Measurements from ENCODE around the gene DCTD.

Gene DCTD

GRCh38 chr4:182859730-182860129 lies 57.5 kb downstream of the DCTD start:
- Histone ChIP-seq H3K4me1 (ENCODE audit: control insufficient read depth, insufficient read depth, low read length) (0 out of 2 replicates have a peak, but pooled peaks cover 2% of the 10 kb centered on the region), H3K27me3 (ENCODE audit: control insufficient read depth, insufficient read depth, low read length) (no peaks in the 10 kb centered on the region), H3K27ac (ENCODE audit: low read length) (no peak overlapping the region), H3K9me3 (ENCODE audit: control insufficient read depth, insufficient read depth, low read length) (no peaks in the 10 kb centered on the region), H3K36me3 (ENCODE audit: control insufficient read depth, insufficient read depth, low read length) (no peaks in the 10 kb centered on the region), H3K4me3 (ENCODE audit: low read length) (no peak overlapping the region; the same call in 1 of the 2 replicates)
- no peak for DNase-seq (ENCODE audit: low read depth, low spot score)
- WGBS (ENCODE audit: insufficient coverage, insufficient read length), result no CpG with 5 or more reads among the region's 2 CpGs

GRCh38 chr4:182858711-182859110 lies 58.5 kb downstream of the DCTD start:
- no CpG with 5 or more reads among the region's 4 CpGs for WGBS (ENCODE audit: insufficient coverage, insufficient read length)
- no peak for DNase-seq (ENCODE audit: low read depth, low spot score)
- Histone ChIP-seq H3K27ac (ENCODE audit: low read length) (no peak overlapping the region), H3K4me3 (ENCODE audit: low read length) (no peak overlapping the region), H3K9me3 (ENCODE audit: control insufficient read depth, insufficient read depth, low read length) (no peaks in the 10 kb centered on the region), H3K4me1 (ENCODE audit: control insufficient read depth, insufficient read depth, low read length) (0 out of 2 replicates have a peak, but pooled peaks cover 2% of the 10 kb centered on the region), H3K27me3 (ENCODE audit: control insufficient read depth, insufficient read depth, low read length) (no peaks in the 10 kb centered on the region), H3K36me3 (ENCODE audit: control insufficient read depth, insufficient read depth, low read length) (no peaks in the 10 kb centered on the region)

- no peak overlapping the region for H3K27ac ChIP-seq (ENCODE audit: low read length)
- no peaks in the 10 kb centered on the region for H3K27me3 ChIP-seq (ENCODE audit: control insufficient read depth, insufficient read depth, low read length)
- H3K36me3 ChIP-seq (ENCODE audit: control insufficient read depth, insufficient read depth, low read length), result no peaks in the 10 kb centered on the region
- H3K4me1 ChIP-seq (ENCODE audit: control insufficient read depth, insufficient read depth, low read length), result no peaks in the 10 kb centered on the region
- WGBS (ENCODE audit: insufficient coverage, insufficient read length), result no CpG with 5 or more reads among the region's 15 CpGs
- DNase-seq (ENCODE audit: low read depth, low spot score), result no peak
- no peak overlapping the region for H3K4me3 ChIP-seq (ENCODE audit: low read length)
- no peaks in the 10 kb centered on the region for H3K9me3 ChIP-seq (ENCODE audit: control insufficient read depth, insufficient read depth, low read length)
Observed at GRCh38 chr4:182856862-182857261, 60.3 kb downstream of the DCTD start.

GRCh38 chr4:182855877-182856276 lies 61.3 kb downstream of the DCTD start:
- H3K27ac ChIP-seq (ENCODE audit: low read length), result no peak overlapping the region
- H3K4me1 ChIP-seq (ENCODE audit: control insufficient read depth, insufficient read depth, low read length), result no peaks in the 10 kb centered on the region
- H3K27me3 ChIP-seq (ENCODE audit: control insufficient read depth, insufficient read depth, low read length), result no peaks in the 10 kb centered on the region
- no peaks in the 10 kb centered on the region for H3K36me3 ChIP-seq (ENCODE audit: control insufficient read depth, insufficient read depth, low read length)
- H3K4me3 ChIP-seq (ENCODE audit: low read length), result no peak overlapping the region
- DNase-seq (ENCODE audit: low read depth, low spot score), result no peak
- WGBS (ENCODE audit: insufficient coverage, insufficient read length), result no CpG with 5 or more reads among the region's 13 CpGs
- no peaks in the 10 kb centered on the region for H3K9me3 ChIP-seq (ENCODE audit: control insufficient read depth, insufficient read depth, low read length)

- no peak overlapping the region for H3K27ac ChIP-seq (ENCODE audit: low read length)
- no peaks in the 10 kb centered on the region for H3K27me3 ChIP-seq (ENCODE audit: control insufficient read depth, insufficient read depth, low read length)
- WGBS (ENCODE audit: insufficient coverage, insufficient read length), result no CpG with 5 or more reads among the region's 12 CpGs
- H3K4me1 ChIP-seq (ENCODE audit: control insufficient read depth, insufficient read depth, low read length), result no peaks in the 10 kb centered on the region
- H3K4me3 ChIP-seq (ENCODE audit: low read length), result no peak overlapping the region
- DNase-seq (ENCODE audit: low read depth, low spot score), result no peak
- H3K9me3 ChIP-seq (ENCODE audit: control insufficient read depth, insufficient read depth, low read length), result no peaks in the 10 kb centered on the region
- H3K36me3 ChIP-seq (ENCODE audit: control insufficient read depth, insufficient read depth, low read length), result no peaks in the 10 kb centered on the region
Observed at GRCh38 chr4:182855312-182855711, 61.9 kb downstream of the DCTD start.

GRCh38 chr4:182854466-182854865 lies 62.7 kb downstream of the DCTD start:
- no peak overlapping the region for H3K27ac ChIP-seq (ENCODE audit: low read length)
- DNase-seq (ENCODE audit: low read depth, low spot score), result no peak
- H3K27me3 ChIP-seq (ENCODE audit: control insufficient read depth, insufficient read depth, low read length), result no peaks in the 10 kb centered on the region
- H3K36me3 ChIP-seq (ENCODE audit: control insufficient read depth, insufficient read depth, low read length), result no peaks in the 10 kb centered on the region
- H3K4me3 ChIP-seq (ENCODE audit: low read length), result no peak overlapping the region
- H3K4me1 ChIP-seq (ENCODE audit: control insufficient read depth, insufficient read depth, low read length), result no peaks in the 10 kb centered on the region
- H3K9me3 ChIP-seq (ENCODE audit: control insufficient read depth, insufficient read depth, low read length), result no peaks in the 10 kb centered on the region
- no CpG with 5 or more reads among the region's 8 CpGs for WGBS (ENCODE audit: insufficient coverage, insufficient read length)

- WGBS (ENCODE audit: insufficient coverage, insufficient read length), result no CpG with 5 or more reads among the region's 15 CpGs
- no peaks in the 10 kb centered on the region for H3K36me3 ChIP-seq (ENCODE audit: control insufficient read depth, insufficient read depth, low read length)
- no peaks in the 10 kb centered on the region for H3K9me3 ChIP-seq (ENCODE audit: control insufficient read depth, insufficient read depth, low read length)
- H3K4me1 ChIP-seq (ENCODE audit: control insufficient read depth, insufficient read depth, low read length), result no peaks in the 10 kb centered on the region
- H3K27me3 ChIP-seq (ENCODE audit: control insufficient read depth, insufficient read depth, low read length), result no peaks in the 10 kb centered on the region
- no peak overlapping the region for H3K4me3 ChIP-seq (ENCODE audit: low read length)
- H3K27ac ChIP-seq (ENCODE audit: low read length), result no peak overlapping the region
- no peak for DNase-seq (ENCODE audit: low read depth, low spot score)
Observed at GRCh38 chr4:182853731-182854330, 63.4 kb downstream of the DCTD start.

- no peak overlapping the region for H3K27ac ChIP-seq (ENCODE audit: low read length)
- no peaks in the 10 kb centered on the region for H3K9me3 ChIP-seq (ENCODE audit: control insufficient read depth, insufficient read depth, low read length)
- H3K27me3 ChIP-seq (ENCODE audit: control insufficient read depth, insufficient read depth, low read length), result no peaks in the 10 kb centered on the region
- no peaks in the 10 kb centered on the region for H3K36me3 ChIP-seq (ENCODE audit: control insufficient read depth, insufficient read depth, low read length)
- no peak overlapping the region for H3K4me3 ChIP-seq (ENCODE audit: low read length)
- WGBS (ENCODE audit: insufficient coverage, insufficient read length), result no CpG with 5 or more reads among the region's 6 CpGs
- no peaks in the 10 kb centered on the region for H3K4me1 ChIP-seq (ENCODE audit: control insufficient read depth, insufficient read depth, low read length)
- no peak for DNase-seq (ENCODE audit: low read depth, low spot score)
Observed at GRCh38 chr4:182848685-182849084, 68.5 kb downstream of the DCTD start.

GRCh38 chr4:182847576-182848450 lies 69.4 kb downstream of the DCTD start:
- Histone ChIP-seq H3K4me3 (ENCODE audit: low read length) (no peak overlapping the region), H3K27ac (ENCODE audit: low read length) (no peak overlapping the region), H3K9me3 (ENCODE audit: control insufficient read depth, insufficient read depth, low read length) (no peaks in the 10 kb centered on the region), H3K36me3 (ENCODE audit: control insufficient read depth, insufficient read depth, low read length) (no peaks in the 10 kb centered on the region), H3K4me1 (ENCODE audit: control insufficient read depth, insufficient read depth, low read length) (no peaks in the 10 kb centered on the region), H3K27me3 (ENCODE audit: control insufficient read depth, insufficient read depth, low read length) (no peaks in the 10 kb centered on the region)
- no CpG with 5 or more reads among the region's 27 CpGs for WGBS (ENCODE audit: insufficient coverage, insufficient read length)
- DNase-seq (ENCODE audit: low read depth, low spot score), result no peak

GRCh38 chr4:182846036-182846435 lies 71.2 kb downstream of the DCTD start:
- DNase-seq (ENCODE audit: low read depth, low spot score), result no peak
- Histone ChIP-seq H3K9me3 (ENCODE audit: control insufficient read depth, insufficient read depth, low read length) (no peaks in the 10 kb centered on the region), H3K27me3 (ENCODE audit: control insufficient read depth, insufficient read depth, low read length) (no peaks in the 10 kb centered on the region), H3K27ac (ENCODE audit: low read length) (no peak overlapping the region), H3K4me1 (ENCODE audit: control insufficient read depth, insufficient read depth, low read length) (no peaks in the 10 kb centered on the region), H3K36me3 (ENCODE audit: control insufficient read depth, insufficient read depth, low read length) (no peaks in the 10 kb centered on the region), H3K4me3 (ENCODE audit: low read length) (no peak overlapping the region)
- WGBS (ENCODE audit: insufficient coverage, insufficient read length), result 100% methylated on average over 2 of the region's 8 CpGs

All from iPS DF 6.9 (cell line).